Right lobe of liver (tissue), 6 donors: ENCODE results near the gene FAM120AOS. TPM values are rescaled to one million over a fixed set of nuclear protein-coding genes. Genes with fewer than 3 reads are reported as not detected.

ENCODE experiments used
- ATAC-seq, 4 donors: fragments of 200-7000 bp; cut with Tn5 transposase; one replicate each; pipeline ENCODE4 v1.9.1; 2020; ENCODE audit warnings: mild to moderate bottlenecking in 4 of 4, moderate library complexity in 4 of 4
- DNase-seq, 3 donors: peaks; one replicate each; pipeline ENCODE4 v3.0.0-alpha.2; 2020
- H3K27ac ChIP-seq, 3 donors: fragments of 200-600 bp; one replicate each; pipeline ENCODE4 v1.8.0; 2022
- H3K27me3 ChIP-seq, 2 donors: fragments of 200-600 bp; one replicate each; pipeline ENCODE4 v1.8.0; 2022
- H3K36me3 ChIP-seq, 4 donors: fragments of 200-600 bp; sonication (generic) in 1 of 4; one replicate each; pipeline versions ENCODE4 v1.5.1 to v1.8.0; 2017 to 2022; ENCODE audit warnings: control low read depth in 1 of 4
- H3K4me1 ChIP-seq, 4 donors: fragments of 200-600 bp; sonication (generic) in 1 of 4; one replicate each; pipeline versions ENCODE4 v1.5.1 to v1.8.0; 2017 to 2022; ENCODE audit warnings: control low read depth in 1 of 4
- H3K4me3 ChIP-seq, 3 donors: fragments of 200-600 bp; one replicate each; pipeline ENCODE4 v1.8.0; 2022
- H3K9me3 ChIP-seq, 4 donors: fragments of 200-600 bp; sonication (generic) in 1 of 4; one replicate each; pipeline versions ENCODE4 v1.5.1 to v1.8.0; 2017 to 2022; ENCODE audit warnings: control low read depth in 1 of 4
- CTCF ChIP-seq, 4 donors: fragments of 200-600 bp in 3 of 4; fragments of 450-650 bp in 1 of 4; IDR thresholded peaks; one replicate each; pipeline versions ENCODE4 v1.5.1 to v1.8.0; 2016 to 2022; ENCODE audit warnings: antibody characterized with exemption in 4 of 4, mild to moderate bottlenecking in 2 of 4
- POLR2A ChIP-seq: fragments of 450-650 bp; IDR thresholded peaks from one replicate; pipeline ENCODE4 v1.6.1; 2017; ENCODE audit warnings: antibody characterized with exemption, mild to moderate bottlenecking
- WGBS: methylation state at CpG from one replicate; pipeline ENCODE4 v1.1.6; 2018; ENCODE audit warnings: low coverage, low lambda C conversion rate; ENCODE audit not compliant: insufficient coverage; ENCODE audit errors: missing lambda C conversion rate; 5-methylcytosine and 5-hydroxymethylcytosine counted together
- intact Hi-C, 2 donors: fragments of 100-400 bp; cut with DNase I; formaldehyde crosslinking; loops; one replicate each; pipeline versions ENCODE4 v1.11.2 to v1.14.1; 2022
- total RNA-seq, 6 experiments: library from RNA; depleted of rRNA in 2 of 6; stranded (reverse); fragments of >200 nt in 2 of 6; fragmentation: NEBNext Ultra II Directional in 3 of 6; extraction: Animal tissue kit (Norgen Biotek cat#: 25700) in 3 of 6; gene quantifications; one replicate each; pipeline versions ENCODE4 v1.1.0 to v1.2.4, GENCODE V29; 2016 to 2023
- donor health status: DM: no; HTN: yes; CAD: no.
- donor health status: DM: no; HTN: no; CAD: no.
- donor health status: DM: no; HTN: no; CAD: no.
- donor health status: DM: no; HTN: yes; CAD: no.
- donor health status: DM: no; HTN: yes; CAD: no.

The FAM120AOS gene
- total RNA-seq, 6 experiments from 2014 or later = 14.4 to 20.8 (median 17.9) TPM

GRCh38 chr9:93457006-93457405 is 3.6 kb upstream of the FAM120AOS start:
- 80% methylated on average over 1 of the region's 1 CpG for WGBS
- Histone ChIP-seq H3K27ac (no peak overlapping the region), H3K4me1 (peaks cover 0 to 46% (median 14%) of the 10 kb centered on the region in 4 donors)

DNA sequence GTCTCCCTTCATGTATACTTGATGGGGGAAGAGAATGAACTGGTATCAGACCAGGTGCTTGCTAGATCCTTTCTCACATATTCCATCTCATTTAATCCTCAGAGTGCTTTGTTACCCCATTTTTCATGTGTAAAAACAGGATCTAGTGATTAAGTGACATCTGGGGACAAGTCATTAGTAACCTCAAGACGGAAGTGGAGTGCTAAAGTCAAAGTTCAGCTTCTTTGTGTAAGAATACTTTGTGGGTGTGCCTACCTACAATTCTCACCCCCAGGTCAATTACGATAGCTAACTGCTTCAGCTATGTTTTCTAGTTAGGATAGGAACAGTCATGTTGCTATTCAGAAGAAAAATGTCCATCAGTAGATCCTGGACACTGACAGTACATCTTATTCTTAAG is 3.1 kb upstream of the FAM120AOS start:
- intact Hi-C loops = no loop called here
- H3K9me3 ChIP-seq = no peaks in the 10 kb centered on the region
- TF ChIP-seq CTCF (IDR thresholded peaks at IDR 0.05) = no peak
- no peak for TF ChIP-seq POLR2A
- DNase-seq (no peak), ATAC-seq (no peak)
- 35% methylated on average over 2 of the region's 2 CpGs for WGBS
- H3K27me3 ChIP-seq = no peaks in the 10 kb centered on the region
- H3K36me3 ChIP-seq = no peaks in the 10 kb centered on the region
- H3K4me1 ChIP-seq = peaks cover 0 to 41% (median 14%) of the 10 kb centered on the region in 4 donors
- no peak overlapping the region for H3K27ac ChIP-seq
- no peak overlapping the region for H3K4me3 ChIP-seq

More at GRCh38 chr9:93457006-93457405, 3.6 kb upstream of the FAM120AOS start:
- intact Hi-C loops = no loop called here
- H3K9me3 ChIP-seq = no peaks in the 10 kb centered on the region
- H3K4me3 ChIP-seq = no peak overlapping the region
- TF ChIP-seq CTCF (IDR thresholded peaks at IDR 0.05) (no peak), POLR2A (no peak)
- H3K36me3 ChIP-seq = no peaks in the 10 kb centered on the region
- ATAC-seq (no peak), DNase-seq (no peak)
- no peaks in the 10 kb centered on the region for H3K27me3 ChIP-seq

GRCh38 chr9:93456022-93456421 is 2.6 kb upstream of the FAM120AOS start:
- TF ChIP-seq POLR2A = no peak
- TF ChIP-seq CTCF (IDR thresholded peaks at IDR 0.05) = no peak
- peaks cover 0 to 39% (median 14%) of the 10 kb centered on the region in 4 donors for H3K4me1 ChIP-seq
- H3K36me3 ChIP-seq = no peaks in the 10 kb centered on the region
- no peak for DNase-seq
- no peak overlapping the region for H3K4me3 ChIP-seq
- no peak overlapping the region for H3K27ac ChIP-seq
- intact Hi-C loops = no loop called here
- WGBS = 82% methylated on average over 1 of the region's 1 CpG
- no peaks in the 10 kb centered on the region for H3K9me3 ChIP-seq
- no peak for ATAC-seq
- H3K27me3 ChIP-seq = no peaks in the 10 kb centered on the region

DNA sequence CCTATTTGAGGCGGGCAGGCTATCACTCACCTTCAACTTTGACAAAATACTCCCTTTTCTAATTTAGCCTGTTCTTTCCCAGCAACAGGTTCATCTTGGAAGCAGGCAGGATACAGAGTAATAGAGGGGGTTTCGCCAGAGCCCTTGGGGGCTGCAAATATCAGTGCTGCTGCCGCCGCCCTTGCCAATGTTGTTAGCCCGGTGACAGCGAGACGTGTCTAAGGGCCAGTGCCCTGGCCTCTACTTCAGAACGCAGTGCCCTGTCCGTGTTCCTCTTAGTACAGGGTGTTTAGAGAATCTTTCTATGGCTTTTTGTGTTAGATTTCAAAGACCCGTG is 703 bp downstream of the FAM120AOS start:
- H3K27me3 ChIP-seq = no peaks in the 10 kb centered on the region
- intact Hi-C loops = no loop called here
- H3K4me1 ChIP-seq = peaks cover 0 to 32% (median 15%) of the 10 kb centered on the region in 4 donors
- DNase-seq (peak in 2 of 3 donors; percentile 49 to 56), ATAC-seq (peak; percentile 31 to 45 (median 36))
- peaks cover 0 to 19% (median 9%) of the 10 kb centered on the region in 4 donors for H3K36me3 ChIP-seq
- peak overlapping the region; percentile 71 to 92 (median 90) for H3K27ac ChIP-seq
- 0% methylated on average over 6 of the region's 10 CpGs for WGBS
- peak overlapping the region; percentile 83 to 95 (median 86) for H3K4me3 ChIP-seq
- H3K9me3 ChIP-seq = no peaks in the 10 kb centered on the region
- no peak for TF ChIP-seq CTCF (IDR thresholded peaks at IDR 0.05)
